ENCODE measurements around the gene SUMO3. TPM values are rescaled to one million over a fixed set of nuclear protein-coding genes. Genes with fewer than 3 reads are reported as not detected.

The SUMO3 gene
- total and polyA plus RNA-seq, 2 donors (not counting 3 experiments of a cell fraction or from before 2014, with no cell fraction given): 102 to 123 TPM

- no peaks in the 10 kb centered on the region for H3K4me1 ChIP-seq (ENCODE audit: control insufficient read depth, extremely low read depth, insufficient read depth, low read length)
- no peak overlapping the region for H2AFZ ChIP-seq (ENCODE audit: low read depth, low read length)
- H3K9ac ChIP-seq (replicated peaks; ENCODE audit: extremely low read depth, insufficient read depth, low read length): no peak overlapping the region
- H3K27ac ChIP-seq (ENCODE audit: insufficient read depth, low read depth, low read length): no peak overlapping the region
- H3K79me2 ChIP-seq (ENCODE audit: control insufficient read depth, insufficient read depth, low read length): peaks cover 63% of the 10 kb centered on the region
- no peaks in the 10 kb centered on the region for H4K20me1 ChIP-seq (replicated peaks; ENCODE audit: control insufficient read depth, extremely low read depth, insufficient read depth, low read length)
- peaks cover 2 to 33% of the 10 kb centered on the region in 2 experiments for H3K36me3 ChIP-seq (ENCODE audit: control insufficient read depth in 2 of 2, extremely low read depth in 1 of 2, insufficient read depth in 2 of 2, low read length in 2 of 2)
- H3K4me3 ChIP-seq (replicated peaks in 1 of 3; ENCODE audit: insufficient read depth in 1 of 3, low read depth in 1 of 3, low read length in 3 of 3): no peak overlapping the region
- DNase-seq (ENCODE audit: low read depth, low spot score) (no peak), FAIRE-seq (no peak)
- ChIA-PET CTCF (no interaction called here), POLR2A (no interaction called here)
- intact Hi-C loops (cut with micrococcal nuclease): no loop called here
- H3K4me2 ChIP-seq (ENCODE audit: insufficient read depth, low read length): no peak overlapping the region
- H3K9me3 ChIP-seq (replicated peaks; ENCODE audit: control insufficient read depth, insufficient read depth, low read length): no peaks in the 10 kb centered on the region
- TF ChIP-seq MAX (IDR thresholded peaks at IDR 0.05; ENCODE audit: insufficient read depth, insufficient read length) (no peak), JUN (IDR thresholded peaks at IDR 0.05; ENCODE audit: borderline replicate concordance, insufficient read depth, insufficient read length, low read depth) (no peak), CTCF (IDR thresholded peaks at IDR 0.05; ENCODE audit: extremely low read depth in 1 of 2, insufficient read depth in 1 of 2, low read depth in 1 of 2, low read length in 2 of 2) (no peak), GATA2 (IDR thresholded peaks at IDR 0.05; ENCODE audit: insufficient read depth, insufficient read length, low read depth, low read length) (no peak), FOS (IDR thresholded peaks at IDR 0.05; ENCODE audit: borderline replicate concordance, insufficient read depth, low read length) (no peak), EZH2 (IDR thresholded peaks at IDR 0.05; ENCODE audit: borderline replicate concordance, low read depth, low read length, severe bottlenecking) (no peak), MYC (IDR thresholded peaks at IDR 0.05; ENCODE audit: low read depth, low read length) (no peak), POLR2A (IDR thresholded peaks at IDR 0.05; ENCODE audit: low read depth, low read length) (no peak), POLR2AphosphoS5 (IDR thresholded peaks at IDR 0.05; ENCODE audit: insufficient read depth, low read depth, low read length) (no peak)
- dilution Hi-C loops (cut with MboI; ENCODE audit: extremely low pct_ligation_motif_present, low sequenced_read_pairs): no loop called here
- no peaks in the 10 kb centered on the region for H3K9me1 ChIP-seq (replicated peaks; ENCODE audit: control insufficient read depth, extremely low read depth, insufficient read depth, low read length)
- H3K27me3 ChIP-seq (ENCODE audit: control insufficient read depth in 2 of 2, insufficient read depth in 2 of 2, low read length in 2 of 2): no peaks in the 10 kb centered on the region
- BruUV-seq (replicated peaks): no TSS peak
These were observed 7.1 kb downstream of the SUMO3 start for GRCh38 chr21:44810779-44811178.

All from endothelial cell of umbilical vein (primary cell).